Measurements from ENCODE around the gene CYB561D2.

DNA sequence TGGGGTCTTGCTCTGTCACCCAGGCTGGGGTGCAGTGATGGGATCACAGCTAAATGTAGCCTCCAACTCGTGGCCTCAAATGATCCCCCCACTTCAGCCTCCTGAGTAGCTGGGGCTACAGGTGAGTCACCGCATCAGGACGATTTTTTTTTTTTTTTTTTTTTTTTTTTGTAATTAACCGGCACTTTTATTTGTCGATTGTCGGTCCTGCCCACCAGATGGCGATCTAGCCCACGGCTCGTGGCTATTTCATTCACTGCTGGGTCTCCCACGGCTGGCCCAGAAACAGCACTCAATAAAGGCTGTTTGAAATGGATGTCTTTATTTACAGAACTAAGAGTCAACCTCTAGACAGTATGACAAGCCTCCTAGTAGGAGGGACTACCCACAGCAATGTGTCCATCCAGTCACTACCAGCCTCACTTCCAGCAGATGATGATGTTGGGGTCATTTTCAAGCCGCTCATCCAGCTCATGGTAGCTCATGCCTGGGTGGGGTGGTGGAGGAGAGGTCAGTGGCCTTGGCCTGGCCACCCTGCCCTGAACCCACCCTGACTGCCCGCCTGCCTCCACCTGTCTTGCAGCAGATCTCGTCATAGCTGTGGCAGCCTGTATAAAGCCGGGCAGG lies 3.4 kb upstream of the CYB561D2 start:
- TF ChIP-seq, protein P1, sequence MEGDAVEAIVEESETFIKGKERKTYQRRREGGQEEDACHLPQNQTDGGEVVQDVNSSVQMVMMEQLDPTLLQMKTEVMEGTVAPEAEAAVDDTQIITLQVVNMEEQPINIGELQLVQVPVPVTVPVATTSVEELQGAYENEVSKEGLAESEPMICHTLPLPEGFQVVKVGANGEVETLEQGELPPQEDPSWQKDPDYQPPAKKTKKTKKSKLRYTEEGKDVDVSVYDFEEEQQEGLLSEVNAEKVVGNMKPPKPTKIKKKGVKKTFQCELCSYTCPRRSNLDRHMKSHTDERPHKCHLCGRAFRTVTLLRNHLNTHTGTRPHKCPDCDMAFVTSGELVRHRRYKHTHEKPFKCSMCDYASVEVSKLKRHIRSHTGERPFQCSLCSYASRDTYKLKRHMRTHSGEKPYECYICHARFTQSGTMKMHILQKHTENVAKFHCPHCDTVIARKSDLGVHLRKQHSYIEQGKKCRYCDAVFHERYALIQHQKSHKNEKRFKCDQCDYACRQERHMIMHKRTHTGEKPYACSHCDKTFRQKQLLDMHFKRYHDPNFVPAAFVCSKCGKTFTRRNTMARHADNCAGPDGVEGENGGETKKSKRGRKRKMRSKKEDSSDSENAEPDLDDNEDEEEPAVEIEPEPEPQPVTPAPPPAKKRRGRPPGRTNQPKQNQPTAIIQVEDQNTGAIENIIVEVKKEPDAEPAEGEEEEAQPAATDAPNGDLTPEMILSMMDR (IDR thresholded peaks at IDR 0.05; ENCODE audit: insufficient read depth, low read length, poor library complexity, severe bottlenecking) = peak; percentile 63
- no peak for TF ChIP-seq EZH2phosphoT487 (conservative IDR thresholded peaks at IDR 0.05; ENCODE audit: low read length)

Measured in SU-DHL-6 (cell line).